NCI-H2081 (cell line): ENCODE results near the gene PSMC2.
A peak's percentile ranks its signal among the peaks of the same experiment; 100 is the strongest.

Experiments used
- DNase-seq, 2 experiments: peaks; one replicate each; lab custom pipeline; 2025; lab: John Stamatoyannopoulos, UW

PSMC2 gene

DNA sequence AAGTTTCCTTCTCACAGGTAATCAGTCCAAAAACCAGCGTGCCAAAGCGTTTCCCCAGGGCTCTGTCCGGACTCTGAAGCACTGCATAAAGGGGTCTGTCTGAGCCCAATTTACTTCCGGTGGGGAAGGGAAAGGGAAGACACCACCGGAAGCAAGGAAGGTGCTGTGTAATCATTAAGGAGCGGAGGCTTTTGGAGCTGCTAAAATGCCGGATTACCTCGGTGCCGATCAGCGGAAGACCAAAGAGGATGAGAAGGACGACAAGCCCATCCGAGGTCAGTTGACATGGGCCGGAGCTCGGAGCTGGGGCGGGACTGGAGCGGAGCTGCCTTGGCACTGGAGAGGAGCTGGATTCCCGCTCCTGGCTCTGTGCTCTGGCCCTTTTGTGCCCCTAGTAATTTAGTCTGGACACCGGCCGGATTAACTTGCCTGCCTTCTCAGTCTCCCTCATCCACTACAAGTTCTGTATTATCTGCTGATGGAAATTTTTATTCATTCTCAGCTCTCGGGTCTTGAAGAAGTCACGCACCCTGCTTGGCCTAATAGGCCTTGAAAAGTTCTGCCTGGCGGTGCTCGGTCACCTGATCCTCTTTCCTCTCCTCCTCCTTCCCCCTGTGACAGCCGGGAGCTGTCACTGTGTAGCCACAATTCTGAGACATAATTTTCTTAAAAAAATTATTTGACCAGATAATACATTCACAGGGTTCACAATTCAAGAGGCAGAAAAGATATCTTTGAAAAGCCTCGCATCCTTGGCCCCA lies at the start of gene PSMC2:
Gene PSMC2 (plus strand): TSS at position 137 of the 761 bp plus-strand sequence. CDS start 69 bp downstream, at position 206.
- peak; percentile 93 to 97 for DNase-seq

DNA sequence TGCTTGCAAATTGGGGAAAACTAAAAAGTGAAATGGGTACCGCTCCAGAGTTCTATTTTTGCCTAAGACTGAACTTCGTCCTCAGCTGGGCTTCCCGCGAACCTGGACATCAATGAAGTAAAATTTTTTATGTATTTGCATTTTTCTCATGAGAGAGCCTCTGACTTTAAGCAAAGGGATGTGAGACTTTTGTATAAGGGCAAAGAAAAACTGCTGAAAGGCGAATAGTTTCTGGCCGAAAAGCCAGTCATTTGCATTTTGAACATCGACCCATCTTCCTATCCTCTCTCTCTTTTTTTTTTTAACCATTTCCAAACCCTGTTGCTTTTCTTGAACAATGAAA lies 49.6 kb upstream of the PSMC2 start:
- no peak for DNase-seq

DNA sequence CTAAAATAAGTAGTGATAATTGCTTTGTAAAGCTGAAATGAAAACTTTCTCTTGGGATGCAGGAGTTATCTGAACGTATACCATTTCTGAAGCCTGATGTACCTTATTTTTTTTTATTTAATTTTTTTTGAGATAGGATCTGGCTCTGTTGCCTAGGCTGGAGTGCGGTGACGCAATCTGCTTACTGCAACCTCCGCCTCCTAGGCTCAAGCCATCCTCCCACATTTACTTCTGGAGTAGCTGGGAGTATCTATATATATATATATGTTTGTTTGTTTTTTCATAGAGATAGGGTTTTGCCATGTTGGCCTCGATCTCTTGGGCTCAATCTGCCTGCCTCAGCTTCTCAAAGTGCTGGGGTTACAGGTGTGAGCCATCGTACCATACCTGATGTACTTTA lies 47.8 kb upstream of the PSMC2 start:
- DNase-seq, result no peak

DNA sequence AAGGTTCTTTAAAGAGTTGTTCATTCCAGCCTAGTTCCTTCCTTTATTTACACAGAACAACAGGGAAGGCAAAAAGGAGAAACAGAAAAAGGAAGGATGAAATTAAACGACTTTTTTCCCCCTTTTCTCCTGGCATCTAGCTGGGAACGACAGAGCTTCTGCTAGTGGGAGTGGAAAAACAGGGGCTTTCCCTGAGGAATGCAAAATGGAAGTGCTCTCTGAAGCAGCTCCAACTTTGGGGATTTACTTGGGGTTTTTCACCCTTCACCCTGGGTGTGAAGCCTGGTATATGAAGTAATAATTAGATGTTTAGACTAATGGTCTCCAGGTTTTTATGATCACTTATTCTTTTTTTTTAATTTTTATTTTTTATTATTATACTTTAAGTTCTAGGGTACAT lies 46.0 kb upstream of the PSMC2 start:
- DNase-seq, result no peak

DNA sequence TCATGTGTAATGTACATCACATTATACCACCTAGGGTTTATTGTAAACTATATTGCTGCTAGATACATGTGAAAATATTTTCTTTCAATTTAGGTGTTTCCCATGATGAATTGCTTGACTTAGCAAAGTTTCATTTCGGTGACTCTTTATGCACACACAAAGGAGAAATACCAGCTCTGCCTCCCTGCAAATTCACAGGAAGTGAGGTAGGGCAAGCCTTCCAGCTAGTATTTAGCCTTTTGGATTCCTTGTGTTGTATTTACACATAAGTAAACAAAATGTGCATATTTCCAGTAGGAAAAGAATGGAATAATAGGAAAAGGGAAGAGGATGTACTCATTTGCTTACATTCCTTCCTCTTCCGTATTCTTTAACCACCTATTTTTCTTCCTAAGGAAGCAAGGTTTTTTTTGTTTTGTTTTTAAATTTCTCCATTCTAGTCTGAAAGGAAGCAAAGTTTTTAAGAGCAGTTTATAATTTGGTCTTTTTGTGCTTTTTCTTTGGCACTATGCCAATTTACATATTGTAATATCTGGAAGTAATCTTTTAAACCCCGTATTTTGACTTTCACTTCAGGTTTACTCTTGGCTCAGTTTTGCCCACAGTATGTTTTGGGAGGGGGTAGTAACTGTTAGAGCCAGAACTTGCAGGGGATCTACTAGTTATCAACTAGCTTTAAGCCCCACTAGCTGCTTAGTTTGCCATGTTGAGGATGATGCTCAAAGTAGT lies 39.8 kb upstream of the PSMC2 start:
- no peak for DNase-seq

DNA sequence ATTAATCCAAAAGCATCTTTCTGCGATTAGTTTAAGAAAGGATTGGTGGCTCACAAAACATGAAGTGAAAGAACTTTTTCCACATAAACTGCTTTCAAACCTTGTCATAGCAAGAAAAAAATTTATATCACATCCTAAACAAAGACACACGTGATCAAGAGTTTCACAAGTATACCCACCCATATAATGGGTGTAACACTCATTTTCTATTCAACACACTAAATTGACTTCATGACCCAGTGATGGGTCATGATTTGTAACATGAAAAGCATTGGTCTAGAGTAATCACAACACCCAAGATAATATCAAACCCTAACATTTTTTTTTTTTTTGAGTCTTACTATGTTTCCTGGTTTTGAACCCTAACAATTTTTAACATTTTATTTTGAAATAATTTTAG lies 32.6 kb upstream of the PSMC2 start:
- no peak for DNase-seq

DNA sequence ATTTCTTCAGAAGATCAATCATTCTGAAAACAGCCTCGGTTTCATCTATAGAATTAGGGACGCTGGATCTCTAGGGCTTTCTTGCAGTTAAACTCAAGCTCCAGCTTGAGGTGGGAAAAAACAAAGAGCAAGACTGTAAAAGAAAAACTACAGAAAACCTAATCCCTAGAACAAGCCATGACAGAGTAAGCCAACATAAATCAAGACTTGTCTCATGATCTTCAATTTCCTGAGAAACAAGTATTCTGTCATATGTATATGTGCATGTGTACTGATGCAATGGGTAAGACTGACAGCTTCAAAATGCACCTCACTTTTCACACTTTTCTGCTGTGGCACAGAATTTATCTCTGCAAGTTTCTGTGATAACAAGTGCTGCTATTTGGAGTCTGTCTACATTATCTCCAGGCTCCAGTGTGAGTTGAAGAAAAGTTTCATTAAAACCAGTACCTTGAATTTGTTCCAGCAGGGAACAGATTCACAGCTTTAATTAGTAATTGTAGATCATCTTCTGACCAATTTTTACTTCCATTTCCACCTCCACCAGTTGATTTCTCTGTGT lies 31.0 kb upstream of the PSMC2 start:
- DNase-seq, result no peak

DNA sequence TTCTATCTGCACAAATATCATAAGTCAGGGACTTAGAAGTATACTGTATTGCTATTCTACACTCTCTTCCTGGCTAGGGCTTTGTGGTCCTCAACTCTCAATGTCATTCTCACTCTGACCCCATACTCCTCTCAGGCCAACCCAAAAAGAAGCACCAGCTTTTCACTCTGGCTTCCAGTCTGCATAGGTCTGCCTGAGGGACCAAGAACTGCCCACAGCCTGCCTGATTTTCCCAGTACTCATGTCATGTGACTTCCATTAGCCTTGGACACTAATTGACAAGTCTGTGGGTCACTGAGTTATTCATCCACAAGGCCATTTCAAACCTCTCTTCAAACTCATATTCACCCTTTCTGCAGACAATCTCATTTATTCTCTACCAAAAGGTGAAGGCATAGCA lies 30.4 kb upstream of the PSMC2 start:
- DNase-seq, result no peak

DNA sequence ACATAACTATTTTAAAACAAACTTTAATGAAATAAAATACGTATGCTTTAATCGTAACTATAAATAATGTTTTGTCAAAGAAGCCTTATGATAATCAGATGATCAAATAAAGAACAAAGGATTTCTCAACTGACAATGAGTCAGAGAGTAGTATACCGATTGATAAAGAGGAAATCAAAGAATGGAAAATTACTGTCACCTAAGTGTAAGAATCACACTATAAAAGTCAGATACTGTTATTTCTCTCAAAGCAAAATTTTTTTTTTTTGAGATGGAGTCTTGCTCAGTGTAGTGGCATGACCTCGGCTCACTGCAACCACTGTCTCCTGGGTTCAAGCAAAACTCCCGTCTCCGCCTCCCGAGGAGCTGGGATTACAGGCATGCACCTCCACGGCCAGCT lies 21.7 kb upstream of the PSMC2 start:
- no peak for DNase-seq

DNA sequence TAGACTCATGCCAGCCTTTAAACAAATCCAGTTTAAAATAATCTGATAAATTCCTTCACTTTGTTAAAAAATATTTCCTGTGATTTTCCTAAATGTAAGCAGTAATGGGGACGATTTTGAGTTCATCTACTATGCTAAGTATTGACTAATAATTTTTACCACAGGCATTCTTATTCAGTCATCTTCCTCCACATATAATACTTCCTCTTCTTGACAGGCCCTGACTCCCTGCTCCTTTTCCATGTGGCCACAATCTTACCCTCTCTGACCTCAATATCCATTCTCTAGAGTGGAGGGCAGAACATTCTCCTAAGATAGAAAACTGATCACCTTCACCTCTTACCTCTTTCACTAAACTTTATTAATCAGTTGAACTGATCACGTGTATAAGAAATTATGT lies 10.7 kb upstream of the PSMC2 start:
- no peak for DNase-seq

DNA sequence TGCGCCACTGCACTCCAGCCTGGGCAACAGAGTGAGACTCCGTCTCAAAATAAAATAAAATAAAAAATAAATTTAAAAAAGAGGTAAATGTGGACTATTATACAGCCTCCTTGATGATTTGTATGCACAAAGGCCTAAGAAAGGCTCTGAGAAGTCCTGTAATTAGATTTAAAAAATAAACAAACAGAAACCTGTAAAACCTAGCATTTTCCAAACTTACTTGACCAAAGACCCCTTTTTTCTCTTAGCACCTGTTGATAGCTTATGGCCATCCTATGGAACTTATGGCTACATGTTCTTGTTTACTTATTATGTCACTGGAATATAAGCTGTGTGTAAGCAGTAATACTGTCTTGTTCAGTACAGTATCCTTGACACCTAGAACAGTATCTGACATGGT lies 8.6 kb upstream of the PSMC2 start:
- no peak for DNase-seq

DNA sequence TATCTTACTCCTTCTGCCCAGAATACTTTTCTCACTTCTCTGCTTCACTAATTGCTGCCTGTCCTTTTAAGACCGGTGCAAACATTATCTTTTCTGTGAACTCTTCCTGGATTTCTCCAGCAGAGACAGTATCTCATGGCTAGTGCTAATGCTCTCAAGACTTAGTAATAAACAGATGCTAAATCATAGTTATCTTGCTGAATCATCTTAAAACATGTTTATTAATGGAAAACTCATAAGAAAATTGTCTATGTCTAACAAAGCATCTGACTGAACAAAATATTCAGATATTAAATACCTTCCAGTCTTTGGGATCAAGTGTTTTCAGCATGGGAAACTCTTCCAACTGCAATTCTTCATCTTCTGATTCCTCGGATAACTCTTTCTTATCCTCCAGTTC lies 6.0 kb upstream of the PSMC2 start:
- no peak for DNase-seq

DNA sequence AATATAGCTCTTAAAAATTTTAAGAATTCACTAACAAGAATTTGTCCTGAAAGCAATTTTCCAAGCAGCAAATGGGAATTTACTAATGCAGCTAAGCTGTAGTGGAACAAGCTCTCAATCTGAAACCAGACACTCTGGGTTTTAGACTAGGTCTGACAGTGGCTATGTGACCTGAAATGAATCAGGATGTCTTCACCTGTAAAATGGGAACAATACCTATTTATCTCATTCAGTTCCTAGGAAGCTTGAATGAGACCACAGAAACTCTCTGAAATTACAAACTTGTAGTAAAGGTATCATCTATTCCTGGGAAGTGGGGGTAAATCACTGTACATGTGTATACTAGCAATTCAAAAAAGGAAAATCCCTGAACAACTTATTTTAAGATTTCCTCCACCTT lies 4.1 kb upstream of the PSMC2 start:
- DNase-seq, result no peak

DNA sequence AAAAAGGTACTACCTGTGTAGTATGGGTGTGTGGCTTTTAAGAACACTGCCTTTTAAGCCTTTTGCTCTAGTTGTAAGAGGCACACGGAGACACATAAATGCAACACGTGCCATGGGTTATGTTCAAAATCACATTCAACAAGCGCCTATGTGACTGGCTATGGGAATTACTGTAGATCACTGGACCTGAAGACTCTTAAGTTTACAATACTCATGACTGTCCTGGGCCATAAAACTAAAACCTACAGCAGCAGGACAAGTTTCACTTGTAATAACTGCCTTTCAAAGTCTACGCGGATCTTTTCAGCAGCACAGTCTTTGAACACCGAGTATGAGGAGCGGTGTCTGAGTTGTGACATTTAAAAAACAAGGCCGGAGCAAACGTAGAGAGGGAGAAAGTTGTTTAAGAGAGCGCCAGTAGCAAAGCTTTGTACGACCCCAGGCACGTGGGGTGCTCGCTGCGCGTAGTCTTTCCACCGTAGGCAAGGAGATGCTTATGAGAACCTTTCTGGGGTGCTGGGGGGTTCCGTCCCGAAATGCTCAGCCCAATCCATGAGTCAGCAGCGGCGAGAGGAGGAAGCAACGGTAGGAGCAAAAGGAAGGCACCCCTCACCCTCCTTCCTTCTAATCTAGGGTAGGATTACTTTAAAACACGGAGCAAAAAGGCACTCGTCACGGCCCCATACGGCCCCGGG lies 3.5 kb upstream of the PSMC2 start:
- DNase-seq, result peak in 1 of 2 experiments; percentile 41

DNA sequence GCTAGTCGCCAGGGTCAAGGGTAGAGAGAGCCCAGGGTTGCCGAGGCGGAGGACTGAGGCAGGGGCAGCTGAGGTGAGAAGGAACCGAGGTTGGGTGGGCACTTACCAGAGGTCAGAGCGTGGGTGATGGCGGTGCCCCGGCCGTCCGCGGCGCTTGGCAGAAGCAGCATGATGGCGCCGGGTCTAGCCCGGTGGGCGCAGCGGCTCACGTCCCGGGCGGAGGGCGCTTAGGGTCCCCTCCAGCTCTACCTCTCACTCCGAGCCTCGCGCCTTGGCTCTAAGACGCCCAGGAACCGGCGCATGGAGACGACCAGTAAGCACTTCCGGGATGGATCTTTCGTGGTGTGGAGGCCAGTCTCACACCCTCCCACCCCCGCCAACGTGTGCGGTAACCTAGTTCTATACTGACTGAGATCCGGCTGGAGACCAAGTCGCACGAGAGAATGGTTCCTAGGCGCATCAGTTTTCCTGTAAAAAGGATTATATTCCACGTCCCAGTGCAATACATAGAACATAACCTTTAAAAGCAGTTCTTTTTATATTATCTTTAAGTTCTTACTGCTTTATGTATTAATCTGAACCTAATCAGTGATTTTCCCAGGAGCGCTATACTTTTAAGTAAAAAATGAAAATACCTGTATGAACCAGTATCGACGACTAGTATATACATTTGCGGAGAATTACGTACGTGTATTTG lies 2.8 kb upstream of the PSMC2 start, which contains the start of gene DNAJC2:
Gene DNAJC2 (minus strand): TSS at position 315 of the 697 bp plus-strand sequence. CDS start 145 bp downstream, at position 170.
- peak; percentile 94 to 97 for DNase-seq

DNA sequence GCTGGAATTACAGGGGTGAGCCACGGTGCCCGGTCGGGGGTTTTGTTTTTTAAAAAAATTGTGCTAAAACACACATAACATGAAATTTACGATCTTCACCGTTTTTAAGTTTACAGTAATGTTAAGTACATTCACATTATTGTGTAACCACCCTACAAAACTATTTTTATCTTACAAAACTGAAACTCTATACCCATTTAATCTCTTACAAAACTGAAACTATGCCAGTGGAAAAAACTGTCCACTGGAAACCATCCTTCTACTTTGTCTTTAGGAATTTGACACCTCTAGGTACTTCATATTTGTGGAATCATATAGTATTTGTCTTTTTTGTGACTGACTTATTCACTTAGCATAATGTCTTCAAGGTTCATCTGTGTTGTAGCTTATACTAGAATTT lies 1.0 kb upstream of the PSMC2 start:
- DNase-seq, result no peak

DNA sequence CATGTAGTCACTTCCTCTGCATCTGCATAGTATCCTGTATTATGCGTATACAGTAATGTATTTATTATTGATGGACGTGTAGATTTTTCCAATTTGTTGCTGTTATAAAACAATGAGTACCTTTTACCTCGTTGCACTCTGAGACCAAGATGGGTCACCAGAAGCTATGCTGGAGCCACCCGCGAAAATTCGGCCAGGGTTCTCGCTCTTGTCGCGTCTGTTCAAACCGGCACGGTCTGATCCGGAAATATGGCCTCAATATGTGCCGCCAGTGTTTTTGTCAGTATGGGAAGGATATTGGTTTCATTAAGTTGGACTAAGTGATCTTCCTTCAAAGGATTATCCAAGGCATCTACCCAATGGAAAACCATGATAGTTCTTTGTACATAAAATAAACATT lies 1.0 kb downstream of the PSMC2 start:
- DNase-seq, result no peak

DNA sequence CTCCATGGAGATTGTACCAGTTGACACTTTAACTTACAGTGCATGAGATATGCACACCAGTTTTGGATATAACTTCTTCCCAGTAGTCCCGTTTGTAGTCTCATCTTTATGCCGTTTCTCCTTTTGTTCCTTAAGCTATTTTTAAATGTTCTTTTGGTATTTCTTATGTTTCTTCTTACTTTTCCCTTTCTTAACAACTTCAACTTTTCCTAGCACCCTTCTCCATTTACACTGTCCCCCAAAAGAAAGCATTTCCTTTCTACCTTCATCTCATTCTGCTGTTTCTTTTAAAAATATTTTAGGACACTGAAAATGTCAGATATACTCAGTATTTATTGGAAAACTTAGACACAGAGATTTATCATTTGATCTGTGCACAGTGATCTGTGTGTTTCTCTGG lies 1.5 kb downstream of the PSMC2 start:
- DNase-seq, result no peak

DNA sequence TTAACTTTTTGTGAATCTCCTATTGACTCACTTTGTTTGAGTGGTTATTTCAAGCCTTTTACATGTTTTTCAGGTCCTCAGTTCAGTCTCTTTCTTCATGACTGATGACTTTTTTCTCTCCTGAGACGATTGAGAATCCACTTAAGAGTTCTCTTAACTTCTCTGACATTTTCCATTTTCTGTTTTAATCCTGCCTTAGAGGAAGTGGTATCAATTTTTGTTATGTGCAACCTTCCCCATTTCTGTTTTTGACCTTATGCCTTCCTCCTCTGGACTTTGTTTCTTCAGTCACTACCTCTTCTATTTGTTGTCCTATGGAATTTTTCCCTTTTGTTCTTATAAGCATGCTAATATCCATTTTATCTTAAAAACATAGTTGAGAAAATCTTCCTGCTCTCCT lies 2.4 kb downstream of the PSMC2 start:
- DNase-seq, result no peak

DNA sequence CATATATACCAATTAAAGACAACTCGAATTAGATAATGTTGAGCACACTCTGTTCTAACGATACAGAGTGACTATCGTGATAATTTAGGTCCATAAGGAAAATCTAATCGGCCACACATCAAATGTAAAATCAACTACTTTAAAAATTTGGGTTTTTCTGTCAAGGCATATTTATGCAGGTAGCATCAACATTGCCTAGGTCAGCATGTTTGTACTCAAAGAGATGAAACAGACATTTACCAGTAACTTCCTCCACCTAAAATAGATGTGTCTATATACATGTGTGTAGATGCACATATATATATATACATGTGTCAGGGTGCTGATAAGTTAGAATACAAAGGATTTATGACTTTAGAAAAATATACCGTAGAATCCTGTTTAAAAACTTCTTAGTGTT lies 22.0 kb downstream of the PSMC2 start:
- no peak for DNase-seq

DNA sequence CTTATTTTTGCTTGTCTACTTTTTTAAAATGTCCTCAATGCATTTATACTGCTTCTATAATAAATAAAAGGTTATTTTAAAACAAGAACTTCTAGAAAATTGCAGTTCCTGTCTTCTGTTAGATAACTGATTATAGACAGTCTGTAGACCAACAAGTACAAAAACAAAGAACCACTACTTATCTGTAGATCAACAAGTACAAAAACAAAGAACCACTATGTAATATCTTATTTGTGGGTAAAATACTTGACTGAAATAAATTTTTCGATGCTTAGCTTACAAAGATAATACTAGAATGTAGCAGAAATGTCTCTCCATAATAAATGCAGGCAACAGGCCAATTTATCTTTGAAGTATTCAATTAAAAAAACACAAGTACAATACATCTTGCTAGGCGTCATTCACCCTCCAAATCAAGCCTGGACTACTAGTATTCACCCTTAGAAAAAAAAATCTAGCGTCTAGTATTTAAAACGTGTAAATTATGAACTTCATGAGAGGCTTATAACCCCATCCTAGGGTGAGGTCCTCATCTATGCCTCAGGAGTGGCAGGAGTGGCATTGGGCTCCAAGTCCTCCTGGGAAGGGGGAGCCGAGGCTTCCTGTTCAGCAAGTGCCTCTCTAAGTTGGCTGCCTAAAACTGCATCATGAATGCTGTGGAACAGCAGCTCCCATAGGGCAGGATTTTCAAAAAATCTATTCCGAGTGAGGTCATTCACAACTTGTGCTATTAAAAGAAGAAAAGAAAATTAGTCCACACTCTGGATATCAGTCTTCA lies 26.6 kb downstream of the PSMC2 start:
- no peak for DNase-seq
